Fibroblast of lung (primary cell): ENCODE results near the gene ADAMTS17. TPM values are rescaled to one million over a fixed set of nuclear protein-coding genes. Genes with fewer than 3 reads are reported as not detected.

Experiments
- DNase-seq, 2 donors: peaks; one replicate each; pipeline versions ENCODE4 v3.0.0 to v3.0.0-alpha.2; 2010; ENCODE audit warnings: low read depth in 2 of 2
- H2AFZ ChIP-seq: 2 replicates; pipeline ENCODE4 v1.5.1; 2012; ENCODE audit warnings: low read length, control low read depth, inconsistent platforms
- H3K27ac ChIP-seq: 2 replicates; pipeline ENCODE4 v1.5.1; 2011; ENCODE audit warnings: low read length, control low read depth; ENCODE audit not compliant: insufficient read depth
- H3K27me3 ChIP-seq: 2 replicates; pipeline ENCODE4 v1.5.1; 2011; ENCODE audit warnings: mild to moderate bottlenecking, low read length; ENCODE audit not compliant: control insufficient read depth, insufficient read depth
- H3K36me3 ChIP-seq: 2 replicates; pipeline ENCODE4 v1.5.1; 2011; ENCODE audit warnings: low read length; ENCODE audit not compliant: control insufficient read depth, insufficient read depth
- H3K4me1 ChIP-seq: 2 replicates; pipeline ENCODE4 v1.5.1; 2011; ENCODE audit warnings: low read length; ENCODE audit not compliant: control insufficient read depth, insufficient read depth; ENCODE audit errors: extremely low read depth
- H3K4me2 ChIP-seq: 2 replicates; pipeline ENCODE4 v1.5.1; 2011; ENCODE audit warnings: low read length, control low read depth; ENCODE audit not compliant: insufficient read depth; ENCODE audit errors: extremely low read depth
- H3K4me3 ChIP-seq, 4 experiments: fragments of 200-600 bp in 1 of 4; sonication (generic) in 1 of 4; replicated peaks in 1 of 4; 2 replicates each; pipeline ENCODE4 v1.5.1; 2011 to 2016; ENCODE audit warnings: low read length in 4 of 4, low read depth in 3 of 4, mild to moderate bottlenecking in 3 of 4, control low read depth in 2 of 4, inconsistent platforms in 1 of 4, mixed read lengths in 1 of 4; ENCODE audit not compliant: insufficient read depth in 1 of 4; ENCODE audit errors: control extremely low read depth in 1 of 4
- H3K79me2 ChIP-seq: 2 replicates; pipeline ENCODE4 v1.5.1; 2012; ENCODE audit warnings: mild to moderate bottlenecking, low read length, inconsistent platforms; ENCODE audit not compliant: control insufficient read depth, insufficient read depth
- H3K9ac ChIP-seq: 2 replicates; pipeline ENCODE4 v1.5.1; 2011; ENCODE audit warnings: mild to moderate bottlenecking, low read length, control low read depth; ENCODE audit not compliant: insufficient read depth
- H3K9me3 ChIP-seq: 2 replicates; pipeline ENCODE4 v1.5.1; 2012; ENCODE audit warnings: low read depth, low read length; ENCODE audit not compliant: control insufficient read depth, insufficient read depth
- H4K20me1 ChIP-seq: 2 replicates; pipeline ENCODE4 v1.5.1; 2011; ENCODE audit warnings: low read length; ENCODE audit not compliant: control insufficient read depth, insufficient read depth; ENCODE audit errors: extremely low read depth
- CTCF ChIP-seq, 2 donors: IDR thresholded peaks in 1 of 2; conservative IDR thresholded peaks in 1 of 2; 1 replicate in 1 of 2; 2 replicates in 1 of 2; pipeline ENCODE4 v1.5.1; 2011 to 2012; ENCODE audit warnings: low read length in 2 of 2, control low read depth in 1 of 2, inconsistent platforms in 1 of 2, low read depth in 1 of 2, mild to moderate bottlenecking in 1 of 2
- EZH2 ChIP-seq: IDR thresholded peaks from 2 replicates; pipeline ENCODE4 v1.5.1; 2012; ENCODE audit warnings: low read length, control low read depth, mild to moderate bottlenecking; ENCODE audit errors: missing control alignments
- polyA plus RNA-seq, 2 donors: library from polyadenylated mRNA; depleted of rRNA in 1 of 2; stranded (reverse) in 1 of 2; unstranded in 1 of 2; fragments of >200 nt; gene quantifications; 2 replicates each; pipeline ENCODE4 v1.2.1, GENCODE V29; 2011 to 2012; ENCODE audit warnings: missing spikeins in 1 of 2
- total RNA-seq: library from RNA; depleted of rRNA; stranded (reverse); fragments of >200 nt; gene quantifications from 2 replicates; pipeline ENCODE4 v1.2.1, GENCODE V29; 2014

Gene ADAMTS17
- total and polyA plus RNA-seq, 2 donors (not counting 1 experiment from before 2014, with no cell fraction given): 0.09 to 0.17 TPM

GRCh38 chr15:99984491-99985243, 357.1 kb downstream of the ADAMTS17 start:
- DNase-seq: no peak
- Histone ChIP-seq H3K4me2 (no peak overlapping the region), H4K20me1 (no peaks in the 10 kb centered on the region), H3K27me3 (no peaks in the 10 kb centered on the region), H3K27ac (no peak overlapping the region), H3K4me3 (no peak overlapping the region), H2AFZ (no peak overlapping the region), H3K9ac (no peak overlapping the region), H3K9me3 (no peaks in the 10 kb centered on the region), H3K79me2 (no peaks in the 10 kb centered on the region), H3K36me3 (no peaks in the 10 kb centered on the region), H3K4me1 (no peaks in the 10 kb centered on the region)
- no peak for TF ChIP-seq EZH2
- TF ChIP-seq CTCF (conservative IDR thresholded peaks at IDR 0.05 in 1 of 2, IDR thresholded peaks at IDR 0.05 in 1 of 2; ENCODE audit: low read depth in 1 of 2, low read length in 2 of 2): no peak

- no peak overlapping the region for H3K4me2 ChIP-seq
These were observed 357.9 kb downstream of the ADAMTS17 start for GRCh38 chr15:99983886-99984286.

More at GRCh38 chr15:99983886-99984286, 357.9 kb downstream of the ADAMTS17 start:
- no peak for TF ChIP-seq CTCF (conservative IDR thresholded peaks at IDR 0.05 in 1 of 2, IDR thresholded peaks at IDR 0.05 in 1 of 2; ENCODE audit: low read depth in 1 of 2, low read length in 2 of 2)
- no peak for TF ChIP-seq EZH2
- Histone ChIP-seq H3K4me3 (no peak overlapping the region), H3K79me2 (no peaks in the 10 kb centered on the region), H3K27me3 (no peaks in the 10 kb centered on the region), H3K9me3 (no peaks in the 10 kb centered on the region), H3K4me1 (no peaks in the 10 kb centered on the region), H2AFZ (no peak overlapping the region), H3K9ac (no peak overlapping the region), H3K27ac (no peak overlapping the region), H3K36me3 (no peaks in the 10 kb centered on the region), H4K20me1 (no peaks in the 10 kb centered on the region)
- no peak for DNase-seq
